NCI-H69 (cell line): Measurements from ENCODE around the gene TIMM10.

Experiments used
- DNase-seq: peaks from one replicate; lab custom pipeline; 2025; lab: John Stamatoyannopoulos, UW

Gene TIMM10

GRCh38 chr11:57502870-57503269 lies 27.7 kb downstream of the TIMM10 start:
- DNase-seq: no peak

DNA sequence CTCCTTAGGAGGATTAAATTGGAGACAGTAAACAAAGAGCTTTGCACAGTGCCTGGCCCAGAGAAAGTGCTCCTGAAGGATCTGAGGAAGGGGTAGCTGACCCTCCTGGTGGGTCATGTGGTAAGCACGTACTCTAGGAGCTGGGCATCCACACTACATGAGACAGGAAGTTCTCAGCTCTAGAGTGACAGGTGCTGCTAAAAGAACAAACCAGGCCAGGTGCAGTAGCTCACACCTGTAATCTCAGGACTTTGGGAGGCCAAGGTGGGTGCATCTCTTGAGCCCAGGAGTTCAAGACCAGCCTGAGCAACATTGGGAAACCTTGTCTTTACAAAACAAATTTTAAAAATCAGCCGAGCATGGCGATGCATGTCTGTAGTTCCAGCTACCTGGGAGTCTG lies 28.2 kb downstream of the TIMM10 start:
- no peak for DNase-seq

- peak; percentile 22 for DNase-seq
Measured at GRCh38 chr11:57501953-57502352, 28.6 kb downstream of the TIMM10 start.

- no peak for DNase-seq
Measured at GRCh38 chr11:57500926-57501325, 29.6 kb downstream of the TIMM10 start.

GRCh38 chr11:57500515-57500914 lies 30.0 kb downstream of the TIMM10 start:
- no peak for DNase-seq

GRCh38 chr11:57499983-57500461 lies 30.5 kb downstream of the TIMM10 start:
- DNase-seq: no peak

- DNase-seq: peak; percentile 97
Measured at GRCh38 chr11:57499413-57499982, 31.1 kb downstream of the TIMM10 start.

- peak; percentile 89 for DNase-seq
Measured at GRCh38 chr11:57498540-57498939, 32.0 kb downstream of the TIMM10 start.

DNA sequence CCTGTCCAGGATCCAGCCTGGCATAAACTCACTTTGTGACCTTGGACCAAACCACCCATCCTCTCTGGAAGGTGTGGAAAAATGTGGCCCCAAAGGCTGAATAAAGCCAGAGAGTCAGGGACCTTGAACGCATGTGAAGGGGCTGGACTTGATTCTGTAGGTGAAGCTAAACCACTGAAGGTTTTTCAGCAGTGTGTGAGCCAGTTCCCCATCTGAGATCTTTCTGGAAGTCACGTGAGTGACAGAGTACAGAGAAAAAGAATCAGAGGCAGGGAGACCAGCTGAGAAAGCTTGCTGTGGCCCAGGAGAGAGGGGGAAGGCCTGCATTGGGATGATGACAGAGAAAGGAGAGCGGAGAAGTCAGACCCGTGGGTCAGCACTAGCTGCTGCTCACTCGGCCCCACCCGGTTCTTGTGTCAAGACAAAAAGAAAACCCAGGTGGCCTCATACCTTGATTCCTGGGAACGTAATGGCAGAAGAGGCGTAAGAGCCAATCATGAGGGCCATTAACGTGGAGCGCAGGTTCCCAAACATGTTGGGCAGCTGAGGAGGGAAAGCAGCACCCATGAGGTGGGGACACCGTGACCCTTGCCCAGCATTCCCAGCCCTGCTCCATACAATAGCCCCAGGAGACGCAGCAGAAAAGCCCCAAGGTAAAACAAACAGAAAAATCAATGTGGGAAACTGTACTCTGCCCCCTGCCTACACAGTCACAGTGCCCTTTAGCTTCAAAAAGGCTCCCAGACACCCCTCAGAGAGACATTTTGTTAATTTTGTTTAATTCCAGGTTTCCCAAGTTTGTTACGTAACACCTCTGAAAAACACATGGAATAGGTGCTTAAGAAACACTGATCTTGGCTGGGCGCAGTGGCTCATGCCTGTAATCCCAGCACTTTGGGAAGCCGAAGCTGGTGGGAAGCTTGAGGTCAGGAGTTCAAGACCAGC lies 33.0 kb downstream of the TIMM10 start:
- peak; percentile 82 for DNase-seq

DNA sequence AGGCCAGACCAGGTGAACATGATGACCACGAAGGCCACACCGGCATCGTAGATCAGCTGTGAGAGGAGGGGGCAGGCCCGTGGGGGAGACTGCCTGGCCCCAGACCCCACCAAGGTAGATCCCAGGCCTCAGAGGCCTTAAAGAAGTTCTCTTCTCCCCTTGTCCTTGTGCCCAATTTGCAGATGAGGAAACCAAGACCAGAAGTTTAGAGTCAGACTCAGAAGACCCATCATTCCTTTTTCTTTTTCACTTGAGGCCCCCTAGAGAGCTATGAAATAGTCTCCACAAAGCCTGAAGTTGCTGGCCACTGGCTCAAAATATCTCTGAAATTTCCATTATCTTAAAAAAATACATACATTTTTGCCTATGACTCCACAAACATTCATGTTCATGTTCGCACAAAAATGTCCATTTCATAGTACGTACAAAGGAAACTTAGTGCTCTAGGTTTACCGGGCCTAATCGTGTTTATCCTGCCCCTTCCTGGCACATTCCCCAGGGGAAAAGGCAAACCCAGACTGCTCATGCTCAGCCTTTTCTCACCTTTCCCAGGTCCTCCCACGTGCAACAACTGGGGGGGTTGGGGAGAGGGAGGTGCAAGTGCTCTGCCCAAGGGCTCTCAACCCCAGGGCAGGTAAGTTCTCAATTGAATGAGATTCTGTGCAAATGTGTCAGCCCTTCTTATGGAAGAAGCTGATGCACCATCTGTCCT lies 34.3 kb downstream of the TIMM10 start:
- peak; percentile 96 for DNase-seq

- DNase-seq: peak; percentile 82
Measured at GRCh38 chr11:57493507-57494503, 36.7 kb downstream of the TIMM10 start.

- DNase-seq: peak; percentile 54
Measured at GRCh38 chr11:57491371-57492061, 39.0 kb downstream of the TIMM10 start.

DNA sequence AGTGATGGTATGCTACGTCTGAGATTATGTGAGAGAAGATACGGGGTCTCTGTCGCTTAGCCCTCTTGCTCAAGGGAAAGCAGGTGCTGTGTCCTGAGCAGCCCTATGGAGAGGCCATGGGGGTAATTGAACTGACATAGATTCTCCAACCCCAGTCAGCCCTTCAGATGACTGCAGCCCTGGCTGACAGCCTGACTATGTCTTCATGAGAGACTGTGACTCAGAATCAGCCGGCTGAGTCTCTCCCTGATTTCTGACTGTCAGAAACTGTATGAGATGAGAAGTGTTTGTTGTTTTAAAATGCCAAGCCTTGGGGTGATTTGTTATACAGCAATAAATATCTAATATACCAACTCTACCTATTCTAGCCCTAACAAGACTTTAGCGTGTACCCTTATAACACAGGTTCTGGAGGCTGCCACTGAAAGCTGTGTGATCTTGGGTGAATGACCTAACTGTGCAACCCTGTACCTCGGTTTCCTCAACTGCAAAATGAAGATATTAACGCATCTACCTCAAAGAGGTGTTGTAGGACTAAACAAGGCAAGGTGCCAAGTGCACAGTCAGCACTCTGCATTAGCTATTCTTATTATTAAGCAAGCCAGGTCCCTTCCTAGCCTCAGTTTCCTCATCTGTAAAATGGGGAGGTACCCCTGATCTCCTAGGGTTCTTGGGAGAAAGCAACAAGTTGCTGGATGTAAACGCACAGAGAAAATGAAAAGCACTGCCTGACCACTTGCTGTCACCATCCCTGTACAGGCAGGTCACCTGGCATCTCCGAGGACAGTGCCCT lies 39.9 kb downstream of the TIMM10 start:
- no peak for DNase-seq

DNA sequence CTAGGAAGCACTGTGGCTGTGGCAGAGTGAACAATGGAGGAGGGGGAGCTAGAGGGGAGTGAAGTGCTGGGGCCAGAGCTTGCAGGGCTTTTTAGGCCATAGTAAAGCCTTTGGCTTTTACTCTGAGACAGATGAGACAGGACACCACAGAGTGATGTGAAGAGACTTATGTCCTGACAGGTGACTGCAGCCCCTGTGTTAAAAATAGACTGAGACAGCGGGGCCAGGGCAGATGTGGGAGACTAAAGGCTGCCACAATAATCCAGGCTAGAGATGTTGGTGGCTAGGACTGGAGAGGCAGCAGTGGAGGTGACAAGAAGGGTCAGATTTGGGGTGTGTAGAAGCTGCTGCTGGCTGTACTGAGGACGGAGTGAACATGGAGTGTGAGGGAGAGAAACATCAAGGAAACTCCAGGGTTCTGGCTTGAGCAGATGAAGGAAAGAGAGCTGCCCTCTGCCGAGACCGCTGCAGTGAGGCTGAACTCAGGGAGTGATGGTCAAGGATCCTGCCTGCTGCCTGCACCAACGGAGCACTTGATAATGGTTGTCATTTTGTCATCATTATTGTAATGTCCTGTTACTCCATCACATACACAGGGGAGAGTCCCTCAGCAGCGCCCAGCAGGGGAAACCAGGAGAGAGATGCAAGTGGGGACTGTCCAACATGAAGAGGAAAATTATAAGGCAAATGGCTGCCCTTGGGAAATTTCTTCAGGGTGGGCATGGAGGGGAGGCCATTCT lies 42.5 kb downstream of the TIMM10 start:
- DNase-seq: no peak

- DNase-seq: no peak
Measured at GRCh38 chr11:57487021-57487778, 43.4 kb downstream of the TIMM10 start.

- DNase-seq: no peak
Measured at GRCh38 chr11:57485217-57485990, 45.1 kb downstream of the TIMM10 start.

- no peak for DNase-seq
Measured at GRCh38 chr11:57484141-57484710, 46.3 kb downstream of the TIMM10 start.
